ENCODE results near the gene TMEM50A.
"Not testable (repeated sequence)": the region's sequence is repeated elsewhere in the genome, so short reads cannot be mapped to it uniquely, and the experiment has no call there.

TMEM50A gene

GRCh38 chr1:25360596-25361581 lies 22.8 kb downstream of the TMEM50A start:
- no peak overlapping the region for H3K4me3 ChIP-seq (ENCODE audit: low read length)
- peak; percentile 51 for DNase-seq (ENCODE audit: low read depth)
- TF ChIP-seq CTCF (IDR thresholded peaks at IDR 0.05; ENCODE audit: insufficient read depth, low read depth, low read length, missing control alignments), result no peak

- DNase-seq (ENCODE audit: low read depth), result no peak
- no peak overlapping the region for H3K4me3 ChIP-seq (ENCODE audit: low read length)
- no peak for TF ChIP-seq CTCF (IDR thresholded peaks at IDR 0.05; ENCODE audit: insufficient read depth, low read depth, low read length, missing control alignments)
Observed at GRCh38 chr1:25361901-25362300, 23.8 kb downstream of the TMEM50A start.

GRCh38 chr1:25362634-25363559 lies 24.8 kb downstream of the TMEM50A start:
- DNase-seq (ENCODE audit: low read depth); H3K4me3 ChIP-seq (ENCODE audit: low read length): not testable (repeated sequence)

GRCh38 chr1:25369241-25369640 lies 31.1 kb downstream of the TMEM50A start:
- no peak for TF ChIP-seq CTCF (IDR thresholded peaks at IDR 0.05; ENCODE audit: insufficient read depth, low read depth, low read length, missing control alignments)
- no peak overlapping the region for H3K4me3 ChIP-seq (ENCODE audit: low read length)
- DNase-seq (ENCODE audit: low read depth), result no peak

- not testable (repeated sequence) for DNase-seq (ENCODE audit: low read depth); H3K4me3 ChIP-seq (ENCODE audit: low read length)
Observed at GRCh38 chr1:25369691-25370271, 31.6 kb downstream of the TMEM50A start.

- not testable (repeated sequence) for DNase-seq (ENCODE audit: low read depth); H3K4me3 ChIP-seq (ENCODE audit: low read length)
Observed at GRCh38 chr1:25371757-25372156, 33.6 kb downstream of the TMEM50A start.

- DNase-seq (ENCODE audit: low read depth); H3K4me3 ChIP-seq (ENCODE audit: low read length): not testable (repeated sequence)
Observed at GRCh38 chr1:25378367-25378766, 40.2 kb downstream of the TMEM50A start.

GRCh38 chr1:25382543-25382942 lies 44.4 kb downstream of the TMEM50A start:
- DNase-seq (ENCODE audit: low read depth); H3K4me3 ChIP-seq (ENCODE audit: low read length): not testable (repeated sequence)

GRCh38 chr1:25383090-25383489 lies 45.0 kb downstream of the TMEM50A start:
- not testable (repeated sequence) for H3K4me3 ChIP-seq (ENCODE audit: low read length)
- DNase-seq (ENCODE audit: low read depth), result peak; percentile 46

- not testable (repeated sequence) for DNase-seq (ENCODE audit: low read depth); H3K4me3 ChIP-seq (ENCODE audit: low read length)
Observed at GRCh38 chr1:25383875-25384274, 45.7 kb downstream of the TMEM50A start.

GRCh38 chr1:25387096-25387495 lies 49.0 kb downstream of the TMEM50A start:
- DNase-seq (ENCODE audit: low read depth); H3K4me3 ChIP-seq (ENCODE audit: low read length): not testable (repeated sequence)

GRCh38 chr1:25388691-25389090 lies 50.6 kb downstream of the TMEM50A start:
- H3K4me3 ChIP-seq (ENCODE audit: low read length); DNase-seq (ENCODE audit: low read depth): not testable (repeated sequence)

- DNase-seq (ENCODE audit: low read depth); H3K4me3 ChIP-seq (ENCODE audit: low read length): not testable (repeated sequence)
Observed at GRCh38 chr1:25389721-25390120, 51.6 kb downstream of the TMEM50A start.
